Measurements from ENCODE around the gene AMOTL2. TPM values are rescaled to one million over a fixed set of nuclear protein-coding genes. Genes with fewer than 3 reads are reported as not detected.

The AMOTL2 gene
- total and polyA plus RNA-seq, 9 of the 15 experiments (the other 6 are each of a cell fraction or from before 2014, with no cell fraction given), result 0.12 to 0.31 TPM; not detected in 7

DNA sequence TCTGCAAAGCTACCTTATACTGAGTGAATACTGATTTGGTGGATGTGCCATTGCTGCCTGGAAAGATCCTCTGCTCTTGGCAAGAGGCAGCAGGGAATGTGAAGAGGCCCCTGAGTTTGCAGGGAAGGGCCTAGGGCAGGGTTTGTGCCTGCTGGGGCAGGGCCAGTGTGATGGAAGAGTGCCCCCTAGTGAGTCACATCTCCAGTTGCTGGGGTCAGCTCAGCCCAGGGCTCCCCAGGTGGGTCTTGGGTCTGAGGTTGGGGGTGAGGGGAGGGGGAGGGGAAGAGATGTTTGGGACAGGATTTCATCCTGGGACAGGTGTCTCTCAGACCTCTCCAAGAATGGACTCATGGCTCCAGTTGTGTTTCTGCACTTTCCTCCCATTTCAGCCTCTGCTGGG lies 4.1 kb upstream of the AMOTL2 start (continued):
- peak; percentile 47 to 61 (median 57); a peak in 5 of 6 replicates for TF ChIP-seq CTCF (IDR thresholded peaks at IDR 0.05 in 2 of 3, conservative IDR thresholded peaks at IDR 0.05 in 1 of 3; ENCODE audit: insufficient read depth in 2 of 3, low read depth in 1 of 3, low read length in 3 of 3)
- TF ChIP-seq, protein P1, sequence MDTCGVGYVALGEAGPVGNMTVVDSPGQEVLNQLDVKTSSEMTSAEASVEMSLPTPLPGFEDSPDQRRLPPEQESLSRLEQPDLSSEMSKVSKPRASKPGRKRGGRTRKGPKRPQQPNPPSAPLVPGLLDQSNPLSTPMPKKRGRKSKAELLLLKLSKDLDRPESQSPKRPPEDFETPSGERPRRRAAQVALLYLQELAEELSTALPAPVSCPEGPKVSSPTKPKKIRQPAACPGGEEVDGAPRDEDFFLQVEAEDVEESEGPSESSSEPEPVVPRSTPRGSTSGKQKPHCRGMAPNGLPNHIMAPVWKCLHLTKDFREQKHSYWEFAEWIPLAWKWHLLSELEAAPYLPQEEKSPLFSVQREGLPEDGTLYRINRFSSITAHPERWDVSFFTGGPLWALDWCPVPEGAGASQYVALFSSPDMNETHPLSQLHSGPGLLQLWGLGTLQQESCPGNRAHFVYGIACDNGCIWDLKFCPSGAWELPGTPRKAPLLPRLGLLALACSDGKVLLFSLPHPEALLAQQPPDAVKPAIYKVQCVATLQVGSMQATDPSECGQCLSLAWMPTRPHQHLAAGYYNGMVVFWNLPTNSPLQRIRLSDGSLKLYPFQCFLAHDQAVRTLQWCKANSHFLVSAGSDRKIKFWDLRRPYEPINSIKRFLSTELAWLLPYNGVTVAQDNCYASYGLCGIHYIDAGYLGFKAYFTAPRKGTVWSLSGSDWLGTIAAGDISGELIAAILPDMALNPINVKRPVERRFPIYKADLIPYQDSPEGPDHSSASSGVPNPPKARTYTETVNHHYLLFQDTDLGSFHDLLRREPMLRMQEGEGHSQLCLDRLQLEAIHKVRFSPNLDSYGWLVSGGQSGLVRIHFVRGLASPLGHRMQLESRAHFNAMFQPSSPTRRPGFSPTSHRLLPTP (IDR thresholded peaks at IDR 0.05; ENCODE audit: borderline replicate concordance, extremely low read depth, insufficient read length), result no peak
- peak; percentile 29; the same call in 1 of the 2 replicates for TF ChIP-seq ZBTB7A (IDR thresholded peaks at IDR 0.05; ENCODE audit: borderline replicate concordance, control insufficient read depth, low read depth, low read length)
- TF ChIP-seq, protein P2, sequence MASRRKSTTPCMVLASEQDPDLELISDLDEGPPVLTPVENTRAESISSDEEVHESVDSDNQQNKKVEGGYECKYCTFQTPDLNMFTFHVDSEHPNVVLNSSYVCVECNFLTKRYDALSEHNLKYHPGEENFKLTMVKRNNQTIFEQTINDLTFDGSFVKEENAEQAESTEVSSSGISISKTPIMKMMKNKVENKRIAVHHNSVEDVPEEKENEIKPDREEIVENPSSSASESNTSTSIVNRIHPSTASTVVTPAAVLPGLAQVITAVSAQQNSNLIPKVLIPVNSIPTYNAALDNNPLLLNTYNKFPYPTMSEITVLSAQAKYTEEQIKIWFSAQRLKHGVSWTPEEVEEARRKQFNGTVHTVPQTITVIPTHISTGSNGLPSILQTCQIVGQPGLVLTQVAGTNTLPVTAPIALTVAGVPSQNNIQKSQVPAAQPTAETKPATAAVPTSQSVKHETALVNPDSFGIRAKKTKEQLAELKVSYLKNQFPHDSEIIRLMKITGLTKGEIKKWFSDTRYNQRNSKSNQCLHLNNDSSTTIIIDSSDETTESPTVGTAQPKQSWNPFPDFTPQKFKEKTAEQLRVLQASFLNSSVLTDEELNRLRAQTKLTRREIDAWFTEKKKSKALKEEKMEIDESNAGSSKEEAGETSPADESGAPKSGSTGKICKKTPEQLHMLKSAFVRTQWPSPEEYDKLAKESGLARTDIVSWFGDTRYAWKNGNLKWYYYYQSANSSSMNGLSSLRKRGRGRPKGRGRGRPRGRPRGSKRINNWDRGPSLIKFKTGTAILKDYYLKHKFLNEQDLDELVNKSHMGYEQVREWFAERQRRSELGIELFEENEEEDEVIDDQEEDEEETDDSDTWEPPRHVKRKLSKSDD (conservative IDR thresholded peaks at IDR 0.05; ENCODE audit: low read length), result no peak
- TF ChIP-seq, protein P3, sequence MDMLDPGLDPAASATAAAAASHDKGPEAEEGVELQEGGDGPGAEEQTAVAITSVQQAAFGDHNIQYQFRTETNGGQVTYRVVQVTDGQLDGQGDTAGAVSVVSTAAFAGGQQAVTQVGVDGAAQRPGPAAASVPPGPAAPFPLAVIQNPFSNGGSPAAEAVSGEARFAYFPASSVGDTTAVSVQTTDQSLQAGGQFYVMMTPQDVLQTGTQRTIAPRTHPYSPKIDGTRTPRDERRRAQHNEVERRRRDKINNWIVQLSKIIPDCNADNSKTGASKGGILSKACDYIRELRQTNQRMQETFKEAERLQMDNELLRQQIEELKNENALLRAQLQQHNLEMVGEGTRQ (CRISPR knock-in tag; IDR thresholded peaks at IDR 0.05), result no peak
- TF ChIP-seq KAT8 (IDR thresholded peaks at IDR 0.05; ENCODE audit: low read depth), result no peak
- no peak for TF ChIP-seq TBL1XR1 (IDR thresholded peaks at IDR 0.05; ENCODE audit: low read length in 2 of 2)
- TF ChIP-seq, protein P4, sequence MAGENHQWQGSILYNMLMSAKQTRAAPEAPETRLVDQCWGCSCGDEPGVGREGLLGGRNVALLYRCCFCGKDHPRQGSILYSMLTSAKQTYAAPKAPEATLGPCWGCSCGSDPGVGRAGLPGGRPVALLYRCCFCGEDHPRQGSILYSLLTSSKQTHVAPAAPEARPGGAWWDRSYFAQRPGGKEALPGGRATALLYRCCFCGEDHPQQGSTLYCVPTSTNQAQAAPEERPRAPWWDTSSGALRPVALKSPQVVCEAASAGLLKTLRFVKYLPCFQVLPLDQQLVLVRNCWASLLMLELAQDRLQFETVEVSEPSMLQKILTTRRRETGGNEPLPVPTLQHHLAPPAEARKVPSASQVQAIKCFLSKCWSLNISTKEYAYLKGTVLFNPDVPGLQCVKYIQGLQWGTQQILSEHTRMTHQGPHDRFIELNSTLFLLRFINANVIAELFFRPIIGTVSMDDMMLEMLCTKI (IDR thresholded peaks at IDR 0.05; ENCODE audit: partially characterized antibody), result no peak
- no peak for TF ChIP-seq BHLHE40 (IDR thresholded peaks at IDR 0.05; ENCODE audit: low read length)
- no peak for TF ChIP-seq CHAMP1 (IDR thresholded peaks at IDR 0.05)
- no peak for TF ChIP-seq ZNF212 (CRISPR knock-in tag; IDR thresholded peaks at IDR 0.05)
- TF ChIP-seq, protein P5, sequence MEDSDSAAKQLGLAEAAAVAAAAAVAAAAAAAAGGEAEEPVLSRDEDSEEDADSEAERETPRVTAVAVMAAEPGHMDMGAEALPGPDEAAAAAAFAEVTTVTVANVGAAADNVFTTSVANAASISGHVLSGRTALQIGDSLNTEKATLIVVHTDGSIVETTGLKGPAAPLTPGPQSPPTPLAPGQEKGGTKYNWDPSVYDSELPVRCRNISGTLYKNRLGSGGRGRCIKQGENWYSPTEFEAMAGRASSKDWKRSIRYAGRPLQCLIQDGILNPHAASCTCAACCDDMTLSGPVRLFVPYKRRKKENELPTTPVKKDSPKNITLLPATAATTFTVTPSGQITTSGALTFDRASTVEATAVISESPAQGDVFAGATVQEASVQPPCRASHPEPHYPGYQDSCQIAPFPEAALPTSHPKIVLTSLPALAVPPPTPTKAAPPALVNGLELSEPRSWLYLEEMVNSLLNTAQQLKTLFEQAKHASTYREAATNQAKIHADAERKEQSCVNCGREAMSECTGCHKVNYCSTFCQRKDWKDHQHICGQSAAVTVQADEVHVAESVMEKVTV (CRISPR knock-in tag; IDR thresholded peaks at IDR 0.05), result 0 out of 2 replicates have a peak, but pooled peaks have one; percentile 12

Data from K562 (cell line).